HG02840 (cell line): ENCODE results near the gene FAM83D.
A peak's percentile ranks its signal among the peaks of the same experiment; 100 is the strongest.

Experiments
- ATAC-seq: cut with Tn5 transposase; IDR thresholded peaks from one replicate; pipeline ENCODE4 v1.9.1; 2021; ENCODE audit warnings: mild to moderate bottlenecking, moderate library complexity, moderate number of reproducible peaks; ENCODE audit not compliant: unreplicated experiment, low FRiP score

The FAM83D gene

GRCh38 chr20:38926142-38926933 lies at the start of gene FAM83D:
TSS of gene FAM83D (plus strand) at chr20:38926417. CDS start at chr20:38926443, 26 bp downstream.
- ATAC-seq, result peak; percentile 92

- ATAC-seq, result no peak
These were observed 48.7 kb upstream of the FAM83D start for GRCh38 chr20:38877483-38877882.

- ATAC-seq, result no peak
These were observed 47.4 kb upstream of the FAM83D start for GRCh38 chr20:38878866-38879265.

- ATAC-seq, result no peak
These were observed 45.1 kb upstream of the FAM83D start for GRCh38 chr20:38880952-38881735.

- ATAC-seq, result no peak
These were observed 44.3 kb upstream of the FAM83D start for GRCh38 chr20:38881806-38882440.

GRCh38 chr20:38882600-38882999 lies 43.6 kb upstream of the FAM83D start:
- no peak for ATAC-seq

GRCh38 chr20:38883081-38883980 lies 42.9 kb upstream of the FAM83D start:
- no peak for ATAC-seq

- ATAC-seq, result no peak
These were observed 42.1 kb upstream of the FAM83D start for GRCh38 chr20:38883981-38884733.

GRCh38 chr20:38885357-38885756 lies 40.9 kb upstream of the FAM83D start:
- no peak for ATAC-seq

- ATAC-seq, result no peak
These were observed 38.0 kb upstream of the FAM83D start for GRCh38 chr20:38888059-38888831.

GRCh38 chr20:38889050-38889449 lies 37.2 kb upstream of the FAM83D start:
- ATAC-seq, result no peak

GRCh38 chr20:38889792-38890496 lies 36.3 kb upstream of the FAM83D start:
- ATAC-seq, result no peak

- no peak for ATAC-seq
These were observed 35.8 kb upstream of the FAM83D start for GRCh38 chr20:38890497-38890818.

- no peak for ATAC-seq
These were observed 33.9 kb upstream of the FAM83D start for GRCh38 chr20:38892091-38892981.

GRCh38 chr20:38893056-38893564 lies 33.1 kb upstream of the FAM83D start:
- no peak for ATAC-seq

- peak; percentile 51 for ATAC-seq
These were observed 32.6 kb upstream of the FAM83D start for GRCh38 chr20:38893565-38894090.
